GM23248 (cell line): Measurements from ENCODE around the gene LMF1.

Experiments used
- EZH2 ChIP-seq: fragments of 200-600 bp; sonication (generic); IDR thresholded peaks from 2 replicates; pipeline ENCODE4 v1.6.1; 2018; ENCODE audit warnings: antibody characterized with exemption, mild to moderate bottlenecking; ENCODE audit not compliant: insufficient read depth, poor library complexity, severe bottlenecking
- EZH2phosphoT487 ChIP-seq: fragments of 200-600 bp; sonication (generic); IDR thresholded peaks from 2 replicates; pipeline ENCODE4 v1.6.1; 2018; ENCODE audit warnings: antibody characterized with exemption, moderate library complexity, mild to moderate bottlenecking, low read depth; ENCODE audit not compliant: insufficient read depth

- no peak for TF ChIP-seq EZH2
- TF ChIP-seq EZH2phosphoT487, result no peak
Observed at GRCh38 chr16:939941-940340, 30.8 kb downstream of the LMF1 start.
